HepG2 (cell line): ENCODE data around the gene JPH4. TPM values are rescaled to one million over a fixed set of nuclear protein-coding genes. Genes with fewer than 3 reads are reported as not detected.

Source experiments
- ATAC-seq: fragments of 200-7000 bp; cut with Tn5 transposase; 3 replicates; pipeline ENCODE4 v1.9.1; 2020; ENCODE audit warnings: mild to moderate bottlenecking, moderate library complexity
- BruUV-seq: library from RNA; stranded (reverse); fragments of 400-500 nt; replicated peaks from 2 replicates; lab custom pipeline; 2021; lab: Mats Ljungman, UMichigan
- CTCF ChIA-PET: fragments of 300-600 bp; formaldehyde crosslinking; extraction: SDS; loops from one replicate; lab custom pipeline; 2021; ENCODE audit warnings: low total read pairs, inconsistent platforms, low intra/inter-chr PET ratio; lab: Yijun Ruan, JAX
- POLR2A ChIA-PET: fragments of 350-600 bp; sonication (Branson Sonifier 250); formaldehyde crosslinking; loops from one replicate; lab custom pipeline; 2020; ENCODE audit warnings: antibody characterized with exemption, inconsistent platforms; lab: Yijun Ruan, JAX
- DNase-seq: peaks from one replicate; pipeline ENCODE4 v3.0.0-alpha.2; 2015; ENCODE audit warnings: low spot score
- FAIRE-seq: peaks from 3 replicates; lab custom pipeline; 2011; peaks lifted over from hg19 to GRCh38; lab: Jason Lieb, UNC
- H2AFZ ChIP-seq: one replicate; pipeline ENCODE4 v1.6.1; 2011; ENCODE audit warnings: low read length, inconsistent platforms
- H3K27ac ChIP-seq: fragments of 300-600 bp; 3 replicates; pipeline ENCODE4 v1.8.0; 2011; ENCODE audit warnings: mixed run types, mild to moderate bottlenecking, mixed read lengths, low read length, inconsistent platforms; ENCODE audit not compliant: insufficient read depth; ENCODE audit errors: extremely low read length
- H3K27me3 ChIP-seq, 2 experiments: fragments of 200-600 bp in 1 of 2; 2 replicates in 1 of 2; 3 replicates in 1 of 2; pipeline versions ENCODE4 v1.6.0 to v1.8.0; 2011; ENCODE audit warnings: low read length in 2 of 2, mild to moderate bottlenecking in 2 of 2, moderate library complexity in 2 of 2, inconsistent platforms in 1 of 2; ENCODE audit not compliant: insufficient read depth in 2 of 2, control insufficient read depth in 1 of 2
- H3K36me3 ChIP-seq, 2 experiments: fragments of 200-600 bp in 1 of 2; replicated peaks in 1 of 2; 2 replicates in 1 of 2; 3 replicates in 1 of 2; pipeline versions ENCODE4 v1.5.1 to v1.8.0; 2011; ENCODE audit warnings: low read length in 2 of 2, inconsistent platforms in 1 of 2; ENCODE audit not compliant: insufficient read depth in 2 of 2, control insufficient read depth in 1 of 2
- H3K4me1 ChIP-seq: 2 replicates; pipeline ENCODE4 v1.5.1; 2012; ENCODE audit warnings: low read length, inconsistent platforms; ENCODE audit not compliant: insufficient read depth
- H3K4me2 ChIP-seq: 2 replicates; pipeline ENCODE4 v1.6.0; 2011; ENCODE audit warnings: low read depth, low read length, inconsistent platforms
- H3K4me3 ChIP-seq, 3 experiments: fragments of 200-600 bp in 1 of 3; sonication (generic), shearing (Covaris generic) in 1 of 3; replicated peaks in 1 of 3; 2 replicates each; pipeline ENCODE4 v1.5.1; 2011 to 2016; ENCODE audit warnings: low read length in 3 of 3, inconsistent platforms in 2 of 3, low read depth in 2 of 3, mild to moderate bottlenecking in 2 of 3, control low read depth in 1 of 3, mixed read lengths in 1 of 3; ENCODE audit not compliant: insufficient read depth in 1 of 3
- H3K79me2 ChIP-seq: one replicate; pipeline ENCODE4 v1.6.1; 2011; ENCODE audit warnings: low read length, inconsistent platforms; ENCODE audit not compliant: insufficient read depth
- H3K9ac ChIP-seq: 2 replicates; pipeline ENCODE4 v1.6.0; 2011; ENCODE audit warnings: mild to moderate bottlenecking, low read depth, low read length, inconsistent platforms; ENCODE audit not compliant: insufficient read depth
- H3K9me3 ChIP-seq: 2 replicates; pipeline ENCODE4 v1.5.1; 2012; ENCODE audit warnings: mild to moderate bottlenecking, low read length
- H4K20me1 ChIP-seq: 2 replicates; pipeline ENCODE4 v1.6.0; 2011; ENCODE audit warnings: inconsistent platforms, mild to moderate bottlenecking, low read length, moderate library complexity; ENCODE audit not compliant: insufficient read depth
- AKAP8 ChIP-seq: sonication (generic); formaldehyde crosslinking; IDR thresholded peaks from 2 replicates; pipeline ENCODE4 v1.5.1; 2020; ENCODE audit warnings: mild to moderate bottlenecking, missing genetic modification reagents
- CENPT ChIP-seq: sonication (generic); formaldehyde crosslinking; IDR thresholded peaks from 2 replicates; pipeline ENCODE4 v1.8.0; 2022; ENCODE audit warnings: low read depth, mild to moderate bottlenecking, moderate library complexity, missing genetic modification reagents
- CREM ChIP-seq, 2 experiments: sonication (generic) in 1 of 2; formaldehyde crosslinking in 1 of 2; IDR thresholded peaks; 2 replicates each; pipeline versions ENCODE4 v1.4.0 to v1.6.1; 2016 to 2020; ENCODE audit warnings: antibody characterized with exemption in 1 of 2, mild to moderate bottlenecking in 1 of 2, missing genetic modification reagents in 1 of 2
- DR1 ChIP-seq: sonication (generic); formaldehyde crosslinking; IDR thresholded peaks from 2 replicates; pipeline ENCODE4 v1.8.0; 2021; ENCODE audit warnings: mild to moderate bottlenecking, missing genetic modification reagents, inconsistent platforms
- GABPA ChIP-seq, 2 experiments: IDR thresholded peaks; 2 replicates each; pipeline ENCODE4 v1.6.1; 2011 to 2016; ENCODE audit warnings: low read depth in 2 of 2, low read length in 1 of 2, missing biosample characterization in 1 of 2, missing genetic modification characterization in 1 of 2
- GZF1 ChIP-seq: sonication (generic); formaldehyde crosslinking; IDR thresholded peaks from 2 replicates; pipeline ENCODE4 v1.5.1; 2020; ENCODE audit warnings: mild to moderate bottlenecking, missing genetic modification reagents
- IKZF4 ChIP-seq: sonication (generic); formaldehyde crosslinking; IDR thresholded peaks from 2 replicates; pipeline ENCODE4 v1.5.1; 2020; ENCODE audit warnings: borderline replicate concordance, mild to moderate bottlenecking, low read depth, missing genetic modification reagents; ENCODE audit errors: not compliant biosample characterization
- MAFK ChIP-seq, 2 experiments: IDR thresholded peaks in 1 of 2; conservative IDR thresholded peaks in 1 of 2; 2 replicates each; pipeline ENCODE4 v1.6.1; 2011; ENCODE audit warnings: improper control_type of control experiment in 2 of 2, low read length in 2 of 2
- NFE2L1 ChIP-seq: sonication (generic); formaldehyde crosslinking; IDR thresholded peaks from 2 replicates; pipeline ENCODE4 v1.4.0; 2020; ENCODE audit warnings: missing genetic modification reagents, mild to moderate bottlenecking, borderline replicate concordance
- PAF1 ChIP-seq: IDR thresholded peaks from 2 replicates; pipeline ENCODE4 v1.6.1; 2016; ENCODE audit warnings: missing genetic modification reagents, missing compliant biosample characterization
- PCBP2 ChIP-seq: fragments of 200-400 bp; formaldehyde crosslinking; optimal IDR thresholded peaks from 2 replicates; pipeline ENCODE3; 2018; ENCODE audit warnings: low read length, low read depth; ENCODE audit not compliant: poor library complexity, severe bottlenecking
- POGZ ChIP-seq: sonication (generic); formaldehyde crosslinking; IDR thresholded peaks from 2 replicates; pipeline ENCODE4 v1.4.0; 2020; ENCODE audit warnings: mild to moderate bottlenecking, missing genetic modification reagents
- RBM22 ChIP-seq: fragments of 200-400 bp; formaldehyde crosslinking; optimal IDR thresholded peaks from 2 replicates; pipeline ENCODE3; 2017; ENCODE audit warnings: mild to moderate bottlenecking, low read length, moderate library complexity
- RBM39 ChIP-seq: fragments of 200-400 bp; formaldehyde crosslinking; IDR thresholded peaks from one replicate; pipeline ENCODE4 v1.6.1; 2018; ENCODE audit warnings: antibody characterized with exemption, mild to moderate bottlenecking, low read depth, low read length; ENCODE audit not compliant: poor library complexity, severe bottlenecking
- SP1 ChIP-seq, 2 experiments: fragments of 450-650 bp in 1 of 2; sonication (generic) in 1 of 2; formaldehyde crosslinking in 1 of 2; IDR thresholded peaks; 2 replicates each; pipeline versions ENCODE4 v1.4.0 to v1.6.1; 2016 to 2020; ENCODE audit warnings: missing genetic modification reagents in 1 of 2
- SYNCRIP ChIP-seq: fragments of 200-400 bp; formaldehyde crosslinking; IDR thresholded peaks from 2 replicates; pipeline ENCODE4 v1.6.1; 2018; ENCODE audit warnings: mild to moderate bottlenecking, low read depth, low read length; ENCODE audit not compliant: insufficient read depth
- TSC22D2 ChIP-seq: sonication (generic); formaldehyde crosslinking; IDR thresholded peaks from 2 replicates; pipeline ENCODE4 v1.5.1; 2020; ENCODE audit warnings: missing genetic modification reagents, mild to moderate bottlenecking, borderline replicate concordance
- ZFP36L1 ChIP-seq: sonication (generic); formaldehyde crosslinking; IDR thresholded peaks from 2 replicates; pipeline ENCODE4 v1.8.0; 2022; ENCODE audit warnings: mild to moderate bottlenecking, missing genetic modification reagents, moderate library complexity
- ZNF232 ChIP-seq: sonication (generic); formaldehyde crosslinking; IDR thresholded peaks from 2 replicates; pipeline ENCODE4 v1.4.0; 2020; ENCODE audit warnings: missing genetic modification reagents, borderline replicate concordance
- ZNF234 ChIP-seq: sonication (generic); formaldehyde crosslinking; conservative IDR thresholded peaks from 2 replicates; pipeline ENCODE4 v1.5.1; 2020; ENCODE audit warnings: mild to moderate bottlenecking, missing genetic modification reagents
- ZNF3 ChIP-seq: IDR thresholded peaks from 2 replicates; pipeline ENCODE4 v1.7.0; 2017; ENCODE audit warnings: inconsistent platforms
- ZNF354B ChIP-seq: sonication (generic); formaldehyde crosslinking; IDR thresholded peaks from 2 replicates; pipeline ENCODE4 v1.8.0; 2022; ENCODE audit warnings: mild to moderate bottlenecking, missing genetic modification reagents
- ZNF530 ChIP-seq: sonication (generic); formaldehyde crosslinking; IDR thresholded peaks from 2 replicates; pipeline ENCODE4 v1.5.0; 2020; ENCODE audit warnings: low read depth, mild to moderate bottlenecking, missing genetic modification reagents
- ZNF546 ChIP-seq: sonication (generic); formaldehyde crosslinking; conservative IDR thresholded peaks from 2 replicates; pipeline ENCODE4 v1.8.1; 2023; ENCODE audit warnings: mild to moderate bottlenecking, missing genetic modification reagents
- ZNF550 ChIP-seq: sonication (generic); formaldehyde crosslinking; IDR thresholded peaks from 2 replicates; pipeline ENCODE4 v1.4.0; 2020; ENCODE audit warnings: mild to moderate bottlenecking, missing genetic modification reagents, borderline replicate concordance
- ZNF614 ChIP-seq: IDR thresholded peaks from 2 replicates; pipeline ENCODE4 v1.6.1; 2018; ENCODE audit warnings: missing biosample characterization, missing genetic modification reagents, inconsistent platforms, borderline replicate concordance
- ZNF703 ChIP-seq: sonication (generic); formaldehyde crosslinking; IDR thresholded peaks from 2 replicates; pipeline ENCODE4 v1.5.1; 2020; ENCODE audit warnings: missing genetic modification reagents, mild to moderate bottlenecking, moderate library complexity, borderline replicate concordance
- WGBS: methylation state at CpG from one replicate; pipeline ENCODE4 v1.1.6; 2017; ENCODE audit warnings: low lambda C conversion rate; 5-methylcytosine and 5-hydroxymethylcytosine counted together
- in situ Hi-C: cut with HindIII; loops from 2 replicates; pipeline ENCODE4 v1.10.0; 2017; ENCODE audit warnings: low pct_unique_long_range_greater_than_20kb; ENCODE audit not compliant: extremely low pct_ligation_motif_present
- intact Hi-C: fragments of 100-400 bp; cut with micrococcal nuclease; formaldehyde crosslinking; loops from one replicate; pipeline ENCODE4 v1.10.0; 2022; ENCODE audit not compliant: unreplicated experiment
- polyA plus RNA-seq, 8 experiments: library from polyadenylated mRNA; depleted of rRNA in 3 of 8; stranded (reverse) in 7 of 8; unstranded in 1 of 8; fragments of >200 nt; fragmentation: Illumina TruSeq in 4 of 8; extraction: Trizol in 4 of 8; gene quantifications; 2 replicates each; pipeline versions ENCODE4 v1.2.1 to v1.2.3, GENCODE V29; 2011 to 2016; ENCODE audit warnings: low read depth in 4 of 8, missing spikeins in 1 of 8, mixed read lengths in 1 of 8; ENCODE audit not compliant: insufficient read depth in 1 of 8
- total RNA-seq, 5 experiments: library from RNA; depleted of rRNA; stranded (reverse); fragments of >200 nt; fragmentation: Illumina TruSeq; extraction: Trizol; gene quantifications; 2 replicates each; pipeline ENCODE4 v1.2.3, GENCODE V29; 2016; ENCODE audit warnings: low read depth in 1 of 5

The JPH4 gene
- total and polyA plus RNA-seq, 2 of the 13 experiments (the other 11 are each of a cell fraction or from before 2014, with no cell fraction given) = 0.08 to 0.22 TPM

- POLR2A ChIA-PET = interaction anchor here (0.7 to 6.5 kb wide), 21 partner anchors 8 to 547 kb away, joined by 3 to 113 read pairs (median 5); partner anchors contain the start of genes DCAF11, DHRS2, NRL and PABPN1
- BruUV-seq = no TSS peak
- Histone ChIP-seq H3K4me3 (peak overlapping the region; percentile 68 to 88 (median 70)), H3K4me2 (peak overlapping the region; percentile 85), H3K9me3 (no peaks in the 10 kb centered on the region), H3K27me3 (peaks cover 0 to 4% of the 10 kb centered on the region in 2 experiments; a peak in 1 of 5 replicates), H3K9ac (peak overlapping the region; percentile 69), H3K27ac (peak overlapping the region; percentile 41), H3K4me1 (peaks cover 42% of the 10 kb centered on the region), H4K20me1 (peaks cover 13% of the 10 kb centered on the region; the same call in 1 of the 2 replicates), H3K79me2 (peaks cover 7% of the 10 kb centered on the region), H3K36me3 (peaks cover 26 to 45% of the 10 kb centered on the region in 2 experiments), H2AFZ (no peak overlapping the region)
- peak; percentile 12 for ATAC-seq
- in situ Hi-C loops (no loop called here), intact Hi-C loops (loop anchor here (1.0 to 5.0 kb wide), 2 partner anchors 15 to 346 kb away; partner anchors contain the start of gene ZFHX2)
- peak; percentile 51 for FAIRE-seq
- WGBS = 37% methylated on average over 5 of the region's 5 CpGs
- CTCF ChIA-PET = no interaction called here
- DNase-seq = no peak
- no peak for TF ChIP-seq CENPT (CRISPR knock-in tag)
- no peak for TF ChIP-seq ZNF530 (CRISPR knock-in tag)
- TF ChIP-seq RBM22 = no peak
- TF ChIP-seq ZNF3 (CRISPR knock-in tag) = no peak
- peak; percentile 10; the same call in 1 of the 2 replicates for TF ChIP-seq ZNF614
- TF ChIP-seq TSC22D2 (CRISPR knock-in tag) = no peak
- TF ChIP-seq AKAP8 (CRISPR knock-in tag) = no peak
- no peak for TF ChIP-seq GZF1
- no peak; the same call in 1 of the 2 replicates for TF ChIP-seq ZNF703 (CRISPR knock-in tag)
- TF ChIP-seq ZNF546 (CRISPR knock-in tag) = no peak
- TF ChIP-seq ZNF550 (CRISPR knock-in tag) = no peak
- no peak for TF ChIP-seq ZNF354B (CRISPR knock-in tag)
- no peak for TF ChIP-seq GABPA (IDR thresholded peaks at IDR 0.05; ENCODE audit: low read depth, low read length)
- no peak for TF ChIP-seq GABPA (CRISPR knock-in tag; IDR thresholded peaks at IDR 0.05; ENCODE audit: low read depth)
- no peak for TF ChIP-seq ZNF234 (CRISPR knock-in tag)
- TF ChIP-seq PCBP2 = peak; percentile 42
- no peak for TF ChIP-seq DR1
- TF ChIP-seq ZFP36L1 (CRISPR knock-in tag) = no peak
- TF ChIP-seq IKZF4 (CRISPR knock-in tag) = no peak
- TF ChIP-seq SP1 (IDR thresholded peaks at IDR 0.05) = no peak
- TF ChIP-seq SP1 (CRISPR knock-in tag; IDR thresholded peaks at IDR 0.05) = no peak
- TF ChIP-seq PAF1 (CRISPR knock-in tag) = no peak; the same call in 1 of the 2 replicates
- TF ChIP-seq POGZ = no peak
- TF ChIP-seq ZNF232 = no peak
- no peak for TF ChIP-seq CREM (IDR thresholded peaks at IDR 0.05)
- TF ChIP-seq CREM (CRISPR knock-in tag; IDR thresholded peaks at IDR 0.05) = no peak
- no peak for TF ChIP-seq MAFK (conservative IDR thresholded peaks at IDR 0.05 in 1 of 2, IDR thresholded peaks at IDR 0.05 in 1 of 2; ENCODE audit: low read length in 2 of 2)
- 0 out of 2 replicates have a peak, but pooled peaks have one; percentile 8 for TF ChIP-seq NFE2L1
- no peak for TF ChIP-seq SYNCRIP
- no peak for TF ChIP-seq RBM39
Measured at GRCh38 chr14:23566778-23567185, 11.8 kb downstream of the JPH4 start.
